H1 (cell line): Measurements from ENCODE around the gene ZBTB22. TPM values are rescaled to one million over a fixed set of nuclear protein-coding genes. Genes with fewer than 3 reads are reported as not detected.

ENCODE experiments used
- CTCF ChIA-PET: fragments of 300-600 bp; sonication (Branson Sonifier 250); formaldehyde crosslinking; loops from one replicate; lab custom pipeline; 2021; ENCODE audit not compliant: partially characterized antibody; lab: Charles Lee
- POLR2A ChIA-PET: fragments of 300-600 bp; sonication (Branson Sonifier 250); formaldehyde crosslinking; loops from one replicate; lab custom pipeline; 2021; ENCODE audit warnings: inconsistent platforms; ENCODE audit not compliant: partially characterized antibody; lab: Charles Lee
- DNase-seq, 2 experiments: peaks; one replicate each; pipeline versions ENCODE4 v3.0.0 to v3.0.0-alpha.2; 2010 to 2022; ENCODE audit warnings: low spot score in 2 of 2, low read depth in 1 of 2, mixed read lengths in 1 of 2
- FAIRE-seq: peaks from 2 replicates; lab custom pipeline; 2011; peaks lifted over from hg19 to GRCh38; lab: Jason Lieb, UNC
- H2AFZ ChIP-seq: 2 replicates; pipeline ENCODE4 v1.8.1; 2012; ENCODE audit warnings: low read length, inconsistent platforms
- H2AK5ac ChIP-seq: 2 replicates; pipeline ENCODE4 v1.6.1; 2013; ENCODE audit warnings: low read depth, low read length
- H2BK120ac ChIP-seq: replicated peaks from 2 replicates; pipeline ENCODE3; 2013; ENCODE audit warnings: low read depth, low read length, inconsistent platforms
- H2BK12ac ChIP-seq: 2 replicates; pipeline ENCODE4 v1.6.1; 2013; ENCODE audit warnings: low read depth, low read length
- H2BK15ac ChIP-seq: 2 replicates; pipeline ENCODE4 v1.6.1; 2013; ENCODE audit warnings: low read length
- H2BK20ac ChIP-seq: 2 replicates; pipeline ENCODE4 v1.6.1; 2013; ENCODE audit warnings: low read length
- H2BK5ac ChIP-seq: 2 replicates; pipeline ENCODE4 v1.6.1; 2013; ENCODE audit warnings: low read depth, low read length
- H3K14ac ChIP-seq: 2 replicates; pipeline ENCODE4 v1.6.1; 2013; ENCODE audit warnings: inconsistent platforms; ENCODE audit not compliant: insufficient read length
- H3K18ac ChIP-seq: 2 replicates; pipeline ENCODE4 v1.6.1; 2013; ENCODE audit warnings: low read length; ENCODE audit errors: extremely low read depth
- H3K23ac ChIP-seq: 2 replicates; pipeline ENCODE4 v1.6.1; 2013; ENCODE audit warnings: inconsistent platforms; ENCODE audit not compliant: insufficient read length
- H3K23me2 ChIP-seq: 2 replicates; pipeline ENCODE4 v1.6.1; 2013; ENCODE audit warnings: low read depth, low read length
- H3K27ac ChIP-seq: 2 replicates; pipeline ENCODE4 v1.6.1; 2011; ENCODE audit warnings: low read depth, low read length, inconsistent platforms
- H3K27me3 ChIP-seq, 4 experiments: replicated peaks in 1 of 4; 1 replicate in 1 of 4; 2 replicates in 3 of 4; pipeline versions ENCODE4 v1.6.1 to v1.8.1; 2011 to 2013; ENCODE audit warnings: low read length in 3 of 4, mild to moderate bottlenecking in 3 of 4, inconsistent platforms in 2 of 4, mixed read lengths in 2 of 4, moderate library complexity in 1 of 4; ENCODE audit not compliant: control insufficient read depth in 3 of 4, insufficient read depth in 3 of 4; ENCODE audit errors: extremely low read depth in 1 of 4
- H3K36me3 ChIP-seq, 4 experiments: 2 replicates each; pipeline versions ENCODE4 v1.6.1 to v1.8.1; 2011 to 2013; ENCODE audit warnings: mild to moderate bottlenecking in 4 of 4, low read length in 3 of 4, moderate library complexity in 2 of 4, control low read depth in 1 of 4, inconsistent platforms in 1 of 4; ENCODE audit not compliant: insufficient read depth in 4 of 4, control insufficient read depth in 2 of 4
- H3K4ac ChIP-seq: replicated peaks from 2 replicates; pipeline ENCODE3; 2013; ENCODE audit warnings: low read length, low read depth, mixed read lengths, inconsistent platforms; ENCODE audit not compliant: insufficient read length
- H3K4me1 ChIP-seq, 4 experiments: replicated peaks in 1 of 4; 1 replicate in 1 of 4; 2 replicates in 3 of 4; pipeline versions ENCODE4 v1.6.1 to v1.8.1; 2011 to 2013; ENCODE audit warnings: low read length in 3 of 4, inconsistent platforms in 2 of 4, mixed read lengths in 1 of 4; ENCODE audit not compliant: insufficient read depth in 4 of 4, control insufficient read depth in 3 of 4
- H3K4me2 ChIP-seq, 2 experiments: 2 replicates each; pipeline versions ENCODE4 v1.6.1 to v1.8.1; 2011 to 2013; ENCODE audit warnings: low read depth in 2 of 2, low read length in 2 of 2, control low read depth in 1 of 2, inconsistent platforms in 1 of 2, mild to moderate bottlenecking in 1 of 2; ENCODE audit not compliant: insufficient read depth in 1 of 2
- H3K4me3 ChIP-seq, 4 experiments: fragments of 200-600, 300-600 bp in 1 of 4; sonication (generic), shearing (Covaris generic), sonication (Bioruptor Twin) in 1 of 4; 2 replicates each; pipeline versions ENCODE4 v1.5.1 to v1.8.1; 2011 to 2016; ENCODE audit warnings: low read length in 4 of 4, low read depth in 3 of 4, control low read depth in 2 of 4, inconsistent platforms in 2 of 4, mild to moderate bottlenecking in 2 of 4, mixed read lengths in 1 of 4, moderate library complexity in 1 of 4; ENCODE audit not compliant: insufficient read depth in 2 of 4; ENCODE audit errors: extremely low read depth in 1 of 4
- H3K56ac ChIP-seq: replicated peaks from 2 replicates; pipeline ENCODE3; 2013; ENCODE audit warnings: low read depth, mild to moderate bottlenecking, mixed read lengths, low read length, inconsistent platforms; ENCODE audit not compliant: insufficient read length
- H3K79me1 ChIP-seq: 2 replicates; pipeline ENCODE4 v1.6.1; 2013; ENCODE audit warnings: low read depth, low read length, control low read depth
- H3K79me2 ChIP-seq, 2 experiments: 2 replicates each; pipeline versions ENCODE4 v1.6.1 to v1.8.1; 2012 to 2013; ENCODE audit warnings: low read length in 2 of 2, mild to moderate bottlenecking in 2 of 2, inconsistent platforms in 1 of 2; ENCODE audit not compliant: insufficient read depth in 2 of 2, control insufficient read depth in 1 of 2
- H3K9ac ChIP-seq, 4 experiments: replicated peaks in 1 of 4; 1 replicate in 1 of 4; 2 replicates in 3 of 4; pipeline versions ENCODE4 v1.6.1 to v1.8.1; 2011 to 2013; ENCODE audit warnings: low read depth in 3 of 4, low read length in 3 of 4, control low read depth in 2 of 4, mild to moderate bottlenecking in 2 of 4, moderate library complexity in 2 of 4, inconsistent platforms in 1 of 4; ENCODE audit errors: extremely low read depth in 1 of 4
- H3K9me3 ChIP-seq, 2 experiments: 2 replicates each; pipeline versions ENCODE4 v1.6.1 to v1.8.1; 2012 to 2013; ENCODE audit warnings: mild to moderate bottlenecking in 2 of 2, moderate library complexity in 2 of 2, control low read depth in 1 of 2, inconsistent platforms in 1 of 2, low read depth in 1 of 2, low read length in 1 of 2, mixed read lengths in 1 of 2; ENCODE audit not compliant: insufficient read depth in 2 of 2
- H4K20me1 ChIP-seq, 2 experiments: replicated peaks in 1 of 2; 2 replicates each; pipeline versions ENCODE3 to v1.8.1; 2011 to 2013; ENCODE audit warnings: inconsistent platforms in 2 of 2, low read length in 2 of 2, mild to moderate bottlenecking in 1 of 2; ENCODE audit not compliant: insufficient read depth in 2 of 2, control insufficient read depth in 1 of 2
- H4K5ac ChIP-seq: 2 replicates; pipeline ENCODE4 v1.6.1; 2013; ENCODE audit warnings: low read length, low read depth, mixed read lengths, inconsistent platforms; ENCODE audit not compliant: insufficient read length
- H4K8ac ChIP-seq: 2 replicates; pipeline ENCODE4 v1.8.0; 2013; ENCODE audit warnings: mild to moderate bottlenecking, moderate library complexity, low read length, inconsistent platforms; ENCODE audit not compliant: insufficient read depth; ENCODE audit errors: extremely low read depth
- H4K91ac ChIP-seq: replicated peaks from 2 replicates; pipeline ENCODE3; 2013; ENCODE audit warnings: low read length, mixed read lengths, inconsistent platforms; ENCODE audit not compliant: insufficient read length
- ASH2L ChIP-seq: fragments of 200-600, 300-600 bp; sonication (generic); IDR thresholded peaks from one replicate; pipeline ENCODE4 v1.7.1; 2017; ENCODE audit warnings: low read length
- BCL11A ChIP-seq, 2 experiments: IDR thresholded peaks; one replicate each; pipeline ENCODE4 v1.6.1; 2011; ENCODE audit warnings: low read depth in 2 of 2, low read length in 2 of 2, mild to moderate bottlenecking in 2 of 2
- CBX8 ChIP-seq: fragments of 300-800, 300-1000 bp; sonication (generic); IDR thresholded peaks from 2 replicates; pipeline ENCODE4 v1.7.1; 2016; ENCODE audit warnings: low read depth, low read length, borderline replicate concordance
- CTBP2 ChIP-seq: IDR thresholded peaks from 2 replicates; pipeline ENCODE4 v1.7.0; 2011; ENCODE audit warnings: borderline replicate concordance, mild to moderate bottlenecking, moderate library complexity, mixed read lengths, low read length; ENCODE audit not compliant: insufficient read depth, insufficient read length
- MAFK ChIP-seq: IDR thresholded peaks from 2 replicates; pipeline ENCODE4 v1.6.1; 2012; ENCODE audit warnings: low read depth, mild to moderate bottlenecking, improper control_type of control experiment, low read length
- NRF1 ChIP-seq: IDR thresholded peaks from 2 replicates; pipeline ENCODE4 v1.6.1; 2011; ENCODE audit warnings: mild to moderate bottlenecking, low read depth, low read length, improper control_type of control experiment
- POLR2AphosphoS5 ChIP-seq: IDR thresholded peaks from 2 replicates; pipeline ENCODE4 v1.6.1; 2011; ENCODE audit warnings: low read depth, low read length
- RAD21 ChIP-seq, 2 experiments: IDR thresholded peaks in 1 of 2; conservative IDR thresholded peaks in 1 of 2; 2 replicates each; pipeline ENCODE4 v1.6.1; 2011; ENCODE audit warnings: low read depth in 2 of 2, low read length in 2 of 2, improper control_type of control experiment in 1 of 2, inconsistent platforms in 1 of 2, mild to moderate bottlenecking in 1 of 2, moderate library complexity in 1 of 2
- RFX5 ChIP-seq: IDR thresholded peaks from 2 replicates; pipeline ENCODE4 v1.6.1; 2011; ENCODE audit warnings: low read depth, low read length, improper control_type of control experiment, borderline replicate concordance
- RNF2 ChIP-seq: fragments of 200-900, 300-1000 bp; sonication (generic); IDR thresholded peaks from 2 replicates; pipeline ENCODE4 v1.7.1; 2016; ENCODE audit warnings: borderline replicate concordance, low read depth, mild to moderate bottlenecking, antibody characterized with exemption, low read length; ENCODE audit not compliant: poor library complexity, severe bottlenecking; ENCODE audit errors: missing control alignments
- SIN3A ChIP-seq, 2 experiments: IDR thresholded peaks in 1 of 2; conservative IDR thresholded peaks in 1 of 2; 2 replicates each; pipeline ENCODE4 v1.6.1; 2011 to 2012; ENCODE audit warnings: low read length in 2 of 2, improper control_type of control experiment in 1 of 2, low read depth in 1 of 2, mild to moderate bottlenecking in 1 of 2
- TEAD4 ChIP-seq: IDR thresholded peaks from 2 replicates; pipeline ENCODE4 v1.6.1; 2012; ENCODE audit warnings: low read depth, low read length, inconsistent platforms, mixed read lengths
- YY1 ChIP-seq: IDR thresholded peaks from 2 replicates; pipeline ENCODE4 v1.6.1; 2011; ENCODE audit warnings: low read depth, mild to moderate bottlenecking, low read length
- WGBS, 2 experiments: shearing (Covaris generic) in 1 of 2; methylation state at CpG; one replicate each; pipeline versions ENCODE4 v1.1.6 to v1.1.7; 2013 to 2015; ENCODE audit warnings: low lambda C conversion rate in 2 of 2, mixed read lengths in 2 of 2, inconsistent platforms in 1 of 2, low coverage in 1 of 2, missing lambda C conversion rate in 1 of 2; ENCODE audit not compliant: insufficient replicate concordance in 2 of 2, insufficient coverage in 1 of 2, insufficient read length in 1 of 2; ENCODE audit errors: extremely low coverage in 1 of 2, missing lambda C conversion rate in 1 of 2; 5-methylcytosine and 5-hydroxymethylcytosine counted together
- polyA plus RNA-seq, 7 experiments: library from polyadenylated mRNA; depleted of rRNA in 3 of 7; stranded (reverse) in 5 of 7; unstranded in 2 of 7; fragments of >200 nt in 5 of 7; fragments of 200-250 nt in 2 of 7; gene quantifications; 1 replicate in 5 of 7; 2 replicates in 1 of 7; 4 replicates in 1 of 7; pipeline versions ENCODE4 v1.2.1 to v1.2.3, GENCODE V29; 2011 to 2013; ENCODE audit warnings: missing spikeins in 2 of 7, mixed read lengths in 2 of 7
- total RNA-seq: library from RNA; stranded (reverse); fragmentation: NEBNext Ultra II Directional; extraction: Animal tissue kit (Norgen Biotek cat#: 25700); gene quantifications from 2 replicates; pipeline ENCODE4 v1.2.1, GENCODE V29; 2021

The ZBTB22 gene
- total and polyA plus RNA-seq, 2 of the 8 experiments (the other 6 are each of a cell fraction or from before 2014, with no cell fraction given) = 7.4 to 9.9 TPM

DNA sequence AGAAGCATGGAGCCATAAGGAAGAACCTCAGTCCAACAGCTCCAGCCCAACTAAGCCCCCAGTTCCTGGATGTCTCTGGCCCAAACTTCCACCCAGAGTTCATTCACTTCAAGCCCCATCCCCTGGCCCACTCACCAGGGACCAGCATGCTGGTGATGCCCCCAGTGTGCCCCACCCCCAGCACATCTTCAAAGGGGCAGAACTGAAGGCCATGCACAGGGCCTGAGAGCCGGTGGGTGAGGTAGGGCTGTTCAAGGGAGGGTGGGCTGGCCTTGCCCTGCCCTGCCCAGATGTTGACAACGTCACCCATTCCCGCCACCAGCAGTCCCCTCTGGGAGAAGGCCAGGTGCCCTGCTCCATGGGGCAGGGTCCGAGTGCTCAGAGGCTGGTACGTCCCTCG is 37.0 kb downstream of the ZBTB22 start:
- Histone ChIP-seq H3K79me1 (no peaks in the 10 kb centered on the region), H2AFZ (no peak overlapping the region), H2BK12ac (no peak overlapping the region), H2BK5ac (0 out of 2 replicates have a peak overlapping the region, but pooled peaks have one; percentile 45), H3K4me1 (peaks cover 0 to 13% (median 6%) of the 10 kb centered on the region in 4 experiments; a peak in 5 of 7 replicates), H2BK20ac (no peak overlapping the region), H3K9me3 (no peaks in the 10 kb centered on the region), H3K18ac (no peak overlapping the region), H2BK15ac (no peak overlapping the region), H3K27me3 (no peaks in the 10 kb centered on the region), H3K23ac (no peak overlapping the region), H3K4me3 (no peak overlapping the region), H3K14ac (no peak overlapping the region), H3K79me2 (no peaks in the 10 kb centered on the region), H3K27ac (no peak overlapping the region), H2BK120ac (no peak overlapping the region), H3K23me2 (peaks cover 8% of the 10 kb centered on the region), H4K8ac (no peak overlapping the region), H4K20me1 (peaks cover 4% of the 10 kb centered on the region in 2 experiments), H3K36me3 (peaks cover 4 to 29% (median 16%) of the 10 kb centered on the region in 4 experiments; a peak in 7 of 8 replicates), H4K5ac (no peak overlapping the region), H3K56ac (no peak overlapping the region), H3K4ac (no peak overlapping the region), H3K4me2 (no peak overlapping the region), H2AK5ac (no peak overlapping the region), H3K9ac (no peak overlapping the region), H4K91ac (no peak overlapping the region)
- ChIA-PET POLR2A (interaction anchor here (1.3 to 12.0 kb wide), 3 partner anchors 8 to 14 kb away, joined by 4 to 337 read pairs (median 21); partner anchors contain the start of genes PFDN6, RGL2, RPS18 and VPS52), CTCF (interaction anchor here (0.6 to 8.0 kb wide), 10 partner anchors 10 to 313 kb away, joined by 3 to 81 read pairs (median 6); partner anchors contain the start of genes PFDN6, RGL2, RPS18 and TAPBP)
- DNase-seq (no peak), FAIRE-seq (no peak)
- 95% methylated on average over 6 of the region's 6 CpGs; no CpG with 5 or more reads in 1 of the 2 experiments for WGBS, 2 experiments
- no peak for TF ChIP-seq RNF2
- TF ChIP-seq SIN3A (conservative IDR thresholded peaks at IDR 0.05 in 1 of 2, IDR thresholded peaks at IDR 0.05 in 1 of 2; ENCODE audit: low read depth in 1 of 2, low read length in 2 of 2) = no peak
- no peak for TF ChIP-seq CBX8
- TF ChIP-seq ASH2L = no peak
- TF ChIP-seq NRF1 = no peak
- no peak for TF ChIP-seq RAD21 (IDR thresholded peaks at IDR 0.05 in 1 of 2, conservative IDR thresholded peaks at IDR 0.05 in 1 of 2; ENCODE audit: low read depth in 2 of 2, low read length in 2 of 2)
- no peak for TF ChIP-seq POLR2AphosphoS5
- TF ChIP-seq MAFK = no peak
- TF ChIP-seq TEAD4 = no peak
- TF ChIP-seq RFX5 = no peak
- no peak for TF ChIP-seq CTBP2
- TF ChIP-seq YY1 = no peak
- TF ChIP-seq BCL11A (IDR thresholded peaks at IDR 0.05; ENCODE audit: low read depth in 2 of 2, low read length in 2 of 2) = no peak
